H9 (cell line): Measurements from ENCODE around the gene LYZL2. TPM values are rescaled to one million over a fixed set of nuclear protein-coding genes. Genes with fewer than 3 reads are reported as not detected.
"Not testable (repeated sequence)": the region's sequence is repeated elsewhere in the genome, so short reads cannot be mapped to it uniquely, and the experiment has no call there.

Experiments
- DNase-seq: peaks from one replicate; pipeline ENCODE4 v3.0.0-alpha.2; 2017
- H2AFZ ChIP-seq: one replicate; pipeline ENCODE4 v1.6.1; 2013; ENCODE audit warnings: mild to moderate bottlenecking, low read length, control low read depth, moderate library complexity
- H2AK5ac ChIP-seq: 2 replicates; pipeline ENCODE4 v1.6.1; 2013; ENCODE audit warnings: low read length, control low read depth, mixed read lengths; ENCODE audit not compliant: insufficient read length
- H2BK120ac ChIP-seq: one replicate; pipeline ENCODE4 v1.6.1; 2013; ENCODE audit warnings: low read depth, mild to moderate bottlenecking, low read length, control low read depth, inconsistent platforms; ENCODE audit not compliant: poor library complexity, severe bottlenecking
- H2BK12ac ChIP-seq: 2 replicates; pipeline ENCODE4 v1.6.1; 2013; ENCODE audit warnings: low read length, control low read depth, mixed read lengths, low read depth; ENCODE audit not compliant: insufficient read length
- H2BK15ac ChIP-seq: 2 replicates; pipeline ENCODE4 v1.6.1; 2013; ENCODE audit warnings: low read depth, low read length, control low read depth
- H2BK20ac ChIP-seq: one replicate; pipeline ENCODE4 v1.6.1; 2013; ENCODE audit warnings: low read depth, mild to moderate bottlenecking, low read length, control low read depth, inconsistent platforms; ENCODE audit not compliant: poor library complexity, severe bottlenecking
- H2BK5ac ChIP-seq: 2 replicates; pipeline ENCODE4 v1.6.1; 2013; ENCODE audit warnings: low read length, control low read depth, mixed read lengths; ENCODE audit not compliant: insufficient read length
- H3K14ac ChIP-seq: 2 replicates; pipeline ENCODE4 v1.6.1; 2013; ENCODE audit warnings: low read length, control low read depth; ENCODE audit not compliant: insufficient read depth
- H3K18ac ChIP-seq: 2 replicates; pipeline ENCODE4 v1.6.1; 2013; ENCODE audit warnings: low read depth, mild to moderate bottlenecking, mixed read lengths, low read length, control low read depth; ENCODE audit not compliant: insufficient read length
- H3K23ac ChIP-seq: 2 replicates; pipeline ENCODE4 v1.6.1; 2013; ENCODE audit warnings: low read length, control low read depth, mixed read lengths, low read depth; ENCODE audit not compliant: insufficient read length
- H3K23me2 ChIP-seq: 2 replicates; pipeline ENCODE4 v1.6.1; 2013; ENCODE audit warnings: low read depth, mild to moderate bottlenecking, mixed read lengths, low read length, control low read depth; ENCODE audit not compliant: insufficient read length, poor library complexity, severe bottlenecking
- H3K27ac ChIP-seq: 2 replicates; pipeline ENCODE4 v1.5.1; 2013; ENCODE audit warnings: low read length, control low read depth, mixed read lengths, low read depth; ENCODE audit not compliant: insufficient read length
- H3K27me3 ChIP-seq: 2 replicates; pipeline ENCODE4 v1.6.1; 2013; ENCODE audit warnings: low read length, control low read depth, inconsistent platforms; ENCODE audit not compliant: insufficient read depth
- H3K4ac ChIP-seq: 2 replicates; pipeline ENCODE4 v1.6.1; 2013; ENCODE audit warnings: low read depth, mild to moderate bottlenecking, control low read depth, inconsistent platforms, low read length, moderate library complexity
- H3K4me1 ChIP-seq: 2 replicates; pipeline ENCODE4 v1.6.1; 2013; ENCODE audit warnings: low read length, control low read depth, inconsistent platforms; ENCODE audit not compliant: insufficient read depth
- H3K4me2 ChIP-seq: 2 replicates; pipeline ENCODE4 v1.6.1; 2013; ENCODE audit warnings: low read length, control low read depth, mixed read lengths; ENCODE audit not compliant: insufficient read length, insufficient read depth
- H3K56ac ChIP-seq: 2 replicates; pipeline ENCODE4 v1.6.1; 2013; ENCODE audit warnings: low read depth, mild to moderate bottlenecking, mixed read lengths, low read length, control low read depth; ENCODE audit not compliant: insufficient read length
- H3K79me1 ChIP-seq: 2 replicates; pipeline ENCODE4 v1.6.1; 2013; ENCODE audit warnings: low read depth, mild to moderate bottlenecking, moderate library complexity, low read length, control low read depth, inconsistent platforms; ENCODE audit not compliant: insufficient read depth, poor library complexity, severe bottlenecking
- H3K79me2 ChIP-seq: 2 replicates; pipeline ENCODE4 v1.6.1; 2013; ENCODE audit warnings: low read length, control low read depth, inconsistent platforms; ENCODE audit not compliant: insufficient read depth
- H3K9ac ChIP-seq: 2 replicates; pipeline ENCODE4 v1.6.1; 2013; ENCODE audit warnings: low read length, control low read depth, mixed read lengths; ENCODE audit not compliant: insufficient read length; ENCODE audit errors: extremely low read depth
- H3K9me3 ChIP-seq: one replicate; pipeline ENCODE4 v1.6.1; 2013; ENCODE audit warnings: low read depth, low read length, inconsistent platforms; ENCODE audit not compliant: control insufficient read depth
- H3T11ph ChIP-seq: one replicate; pipeline ENCODE4 v1.6.1; 2013; ENCODE audit warnings: mild to moderate bottlenecking, low read length, control low read depth, inconsistent platforms
- H4K20me1 ChIP-seq: one replicate; pipeline ENCODE4 v1.6.1; 2013; ENCODE audit not compliant: control insufficient read depth, insufficient read length, insufficient read depth
- H4K5ac ChIP-seq: 2 replicates; pipeline ENCODE4 v1.6.1; 2013; ENCODE audit warnings: low read depth, mild to moderate bottlenecking, mixed read lengths, low read length, control low read depth; ENCODE audit not compliant: insufficient read length
- H4K8ac ChIP-seq: replicated peaks from 2 replicates; pipeline ENCODE4 v1.6.1; 2013; ENCODE audit warnings: low read length, control low read depth, mixed read lengths, low read depth; ENCODE audit not compliant: insufficient read length
- H4K91ac ChIP-seq: 2 replicates; pipeline ENCODE4 v1.6.1; 2013; ENCODE audit warnings: low read depth, mild to moderate bottlenecking, moderate library complexity, mixed read lengths, low read length, control low read depth; ENCODE audit not compliant: insufficient read length
- H3K27ac Mint-ChIP-seq, 3 experiments: 2 replicates in 2 of 3; 3 replicates in 1 of 3; pipeline ENCODE4 v1.8.0; 2020 to 2021; ENCODE audit warnings: mixed read lengths in 3 of 3, mild to moderate bottlenecking in 1 of 3, moderate library complexity in 1 of 3
- H3K27me3 Mint-ChIP-seq: 2 replicates; pipeline ENCODE4 v1.8.0; 2021; ENCODE audit warnings: low read depth, mild to moderate bottlenecking, moderate library complexity, mixed read lengths
- H3K36me3 Mint-ChIP-seq, 3 experiments: 2 replicates in 2 of 3; 3 replicates in 1 of 3; pipeline ENCODE4 v1.8.0; 2020 to 2021; ENCODE audit warnings: low read depth in 3 of 3, mixed read lengths in 3 of 3; ENCODE audit not compliant: insufficient read depth in 1 of 3
- H3K4me1 Mint-ChIP-seq, 2 experiments: 2 replicates each; pipeline ENCODE4 v1.8.0; 2020; ENCODE audit warnings: mixed read lengths in 2 of 2
- H3K4me3 Mint-ChIP-seq, 2 experiments: 2 replicates in 1 of 2; 3 replicates in 1 of 2; pipeline ENCODE4 v1.8.0; 2020 to 2021; ENCODE audit warnings: mild to moderate bottlenecking in 2 of 2, mixed read lengths in 2 of 2, moderate library complexity in 1 of 2
- H3K9me3 Mint-ChIP-seq, 2 experiments: 2 replicates in 1 of 2; 3 replicates in 1 of 2; pipeline ENCODE4 v1.8.0; 2020; ENCODE audit warnings: mild to moderate bottlenecking in 2 of 2, mixed read lengths in 2 of 2, moderate library complexity in 1 of 2
- WGBS: extraction: QIAGEN DNeasy Blood & Tissue Kit; methylation state at CpG from one replicate; pipeline ENCODE4 v1.1.7; 2013; ENCODE audit warnings: missing lambda C conversion rate, low lambda C conversion rate, mixed read lengths; ENCODE audit not compliant: insufficient read length; ENCODE audit errors: extremely low coverage; 5-methylcytosine and 5-hydroxymethylcytosine counted together
- long read RNA-seq: library from polyadenylated mRNA; unstranded; transcript quantifications from one replicate; pipeline ENCODE4 v2.0.0, GENCODE V29; 2020
- total RNA-seq: library from RNA; stranded (reverse); gene quantifications from 2 replicates; pipeline ENCODE4 v1.2.1, GENCODE V29; 2021
- TF ChIP-seq, protein P1 (sequence below): fragments of 200-600 bp; sonication (generic); conservative IDR thresholded peaks from 3 replicates; pipeline ENCODE4 v1.8.0; 2021; ENCODE audit warnings: antibody characterized with exemption, mild to moderate bottlenecking

LYZL2 gene
- not detected in 2 replicates for total RNA-seq
- long read RNA-seq, result 0 reads

DNA sequence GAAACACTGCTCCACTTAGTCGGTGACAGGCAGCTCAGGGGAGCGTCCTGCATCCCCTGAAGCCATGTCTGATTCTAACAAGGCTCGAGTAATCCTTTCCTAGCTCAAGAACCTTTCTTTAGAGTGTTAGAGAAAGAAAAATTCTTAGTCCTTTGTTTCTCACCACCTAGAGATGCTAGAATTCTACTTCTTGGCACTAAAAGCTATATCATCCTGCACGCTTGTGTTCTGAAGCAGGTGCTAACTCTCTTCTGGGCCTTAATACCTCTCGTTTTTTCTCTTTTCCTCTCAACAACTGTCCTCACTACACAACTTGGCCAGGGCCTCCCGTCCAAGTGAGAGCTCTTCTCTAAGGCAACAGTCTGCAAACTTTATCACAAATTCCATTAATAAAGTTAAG is at the start of gene LYZL2:
Gene LYZL2, minus strand, starts transcription at position 101 of the 400 bp plus-strand sequence. CDS start 2,838 bp downstream, outside the sequence.
- Histone ChIP-seq H3K4me2 (no peak within 1 kb of the TSS), H3K23ac (no peak within 1 kb of the TSS), H3K27me3 (no peaks in the 10 kb centered on the region), H2BK5ac (no peak within 1 kb of the TSS), H3K79me1 (no peaks in the 10 kb centered on the region), H2BK20ac (no peak within 1 kb of the TSS), H3K9ac (no peak within 1 kb of the TSS), H2AFZ (no peak within 1 kb of the TSS), H3K56ac (no peak within 1 kb of the TSS), H3K18ac (no peak within 1 kb of the TSS), H3T11ph (no peak within 1 kb of the TSS), H3K4me1 (no peaks in the 10 kb centered on the region), H3K79me2 (no peaks in the 10 kb centered on the region), H2BK15ac (no peak within 1 kb of the TSS), H2BK12ac (no peak within 1 kb of the TSS), H2BK120ac (no peak within 1 kb of the TSS), H4K20me1 (no peaks in the 10 kb centered on the region), H3K4ac (no peak within 1 kb of the TSS), H2AK5ac (no peak within 1 kb of the TSS), H4K91ac (no peak within 1 kb of the TSS), H4K5ac (no peak within 1 kb of the TSS), H3K27ac (no peak within 1 kb of the TSS), H3K9me3 (no peaks in the 10 kb centered on the region), H3K14ac (no peak within 1 kb of the TSS), H3K23me2 (no peaks in the 10 kb centered on the region), H4K8ac (no peak within 1 kb of the TSS)
- TF ChIP-seq, protein P1, sequence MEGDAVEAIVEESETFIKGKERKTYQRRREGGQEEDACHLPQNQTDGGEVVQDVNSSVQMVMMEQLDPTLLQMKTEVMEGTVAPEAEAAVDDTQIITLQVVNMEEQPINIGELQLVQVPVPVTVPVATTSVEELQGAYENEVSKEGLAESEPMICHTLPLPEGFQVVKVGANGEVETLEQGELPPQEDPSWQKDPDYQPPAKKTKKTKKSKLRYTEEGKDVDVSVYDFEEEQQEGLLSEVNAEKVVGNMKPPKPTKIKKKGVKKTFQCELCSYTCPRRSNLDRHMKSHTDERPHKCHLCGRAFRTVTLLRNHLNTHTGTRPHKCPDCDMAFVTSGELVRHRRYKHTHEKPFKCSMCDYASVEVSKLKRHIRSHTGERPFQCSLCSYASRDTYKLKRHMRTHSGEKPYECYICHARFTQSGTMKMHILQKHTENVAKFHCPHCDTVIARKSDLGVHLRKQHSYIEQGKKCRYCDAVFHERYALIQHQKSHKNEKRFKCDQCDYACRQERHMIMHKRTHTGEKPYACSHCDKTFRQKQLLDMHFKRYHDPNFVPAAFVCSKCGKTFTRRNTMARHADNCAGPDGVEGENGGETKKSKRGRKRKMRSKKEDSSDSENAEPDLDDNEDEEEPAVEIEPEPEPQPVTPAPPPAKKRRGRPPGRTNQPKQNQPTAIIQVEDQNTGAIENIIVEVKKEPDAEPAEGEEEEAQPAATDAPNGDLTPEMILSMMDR, result no peak
- Mint-ChIP-seq H3K36me3 (no peaks in the 10 kb centered on the region), H3K27me3 (peaks cover 8% of the 10 kb centered on the region), H3K4me1 (no peaks in the 10 kb centered on the region), H3K27ac (no peak within 1 kb of the TSS), H3K9me3 (no peaks in the 10 kb centered on the region), H3K4me3 (no peak within 1 kb of the TSS)
- WGBS, result no CpG with 5 or more reads among the region's 6 CpGs
- no peak for DNase-seq

DNA sequence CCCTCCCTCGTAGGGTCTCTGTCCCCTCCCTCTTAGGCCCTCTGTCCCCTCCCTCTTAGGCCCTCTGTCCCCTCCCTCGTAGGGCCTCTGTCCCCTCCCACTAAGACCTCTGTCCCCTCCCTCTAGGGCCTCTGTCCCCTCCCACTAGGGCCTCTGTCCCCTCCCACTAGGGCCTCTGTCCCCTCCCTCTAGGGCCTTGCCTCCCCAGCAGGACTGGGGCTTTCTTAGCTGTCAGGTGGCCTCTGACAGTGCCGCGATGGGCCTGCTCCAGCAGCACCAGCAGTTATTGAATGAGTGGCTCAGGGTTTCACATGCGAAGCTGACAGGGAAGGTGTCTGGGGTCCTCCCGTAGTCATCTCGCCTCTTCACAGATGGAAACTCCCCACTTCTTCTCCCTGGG is 48.1 kb upstream of the LYZL2 start:
- H3K9me3 Mint-ChIP-seq, H3K4me1 ChIP-seq, H3K14ac ChIP-seq, H3K4me2 ChIP-seq, H2BK15ac ChIP-seq, H3K23me2 ChIP-seq, H3K23ac ChIP-seq, H2BK20ac ChIP-seq, H3K79me2 ChIP-seq, H3K18ac ChIP-seq, H3K27ac Mint-ChIP-seq, H3T11ph ChIP-seq, H3K4me3 Mint-ChIP-seq, H2BK120ac ChIP-seq, H2AK5ac ChIP-seq, H3K56ac ChIP-seq, H4K20me1 ChIP-seq, H3K4me1 Mint-ChIP-seq, H2BK12ac ChIP-seq, H4K91ac ChIP-seq, H3K36me3 Mint-ChIP-seq, H2BK5ac ChIP-seq, H3K9me3 ChIP-seq, H3K4ac ChIP-seq, H4K8ac ChIP-seq, H4K5ac ChIP-seq, H3K27ac ChIP-seq, H3K27me3 Mint-ChIP-seq, H3K27me3 ChIP-seq, H3K79me1 ChIP-seq, H3K9ac ChIP-seq, H2AFZ ChIP-seq: not testable (repeated sequence)
- WGBS, result no CpG with 5 or more reads among the region's 7 CpGs
- peak; percentile 78 for DNase-seq
